ENCODE results near the gene ZFR. TPM values are rescaled to one million over a fixed set of nuclear protein-coding genes. Genes with fewer than 3 reads are reported as not detected.
A peak's percentile ranks its signal among the peaks of the same experiment; 100 is the strongest.

ZFR gene
- total RNA-seq, 1 experiment from 2014 or later: 72.7 TPM

GRCh38 chr5:32436553-32437242, 7.8 kb downstream of the ZFR start:
- no TSS peak for BruUV-seq (replicated peaks)
- in situ Hi-C loops (cut with HindIII; ENCODE audit: low pct_unique_long_range_greater_than_20kb, low sequenced_read_pairs) (no loop called here), intact Hi-C loops (cut with micrococcal nuclease; ENCODE audit: unreplicated experiment) (no loop called here)
- DNase-seq (ENCODE audit: low read depth, low spot score) (no peak), ATAC-seq (no peak)
- no peaks in the 10 kb centered on the region for H3K27me3 ChIP-seq (ENCODE audit: control insufficient read depth, insufficient read depth, low read length)
- TF ChIP-seq REST (IDR thresholded peaks at IDR 0.05; ENCODE audit: insufficient read depth in 1 of 2, low read depth in 2 of 2, low read length in 1 of 2) (no peak), POLR2AphosphoS5 (IDR thresholded peaks at IDR 0.05; ENCODE audit: low read depth, low read length) (no peak), SIN3A (IDR thresholded peaks at IDR 0.05; ENCODE audit: borderline replicate concordance, insufficient read depth, low read depth, low read length) (no peak), TCF7L2 (IDR thresholded peaks at IDR 0.05; ENCODE audit: low read depth, low read length) (no peak), CTCF (IDR thresholded peaks at IDR 0.05) (no peak)
- H3K27ac ChIP-seq (ENCODE audit: low read length): no peak overlapping the region
- CTCF ChIA-PET: no interaction called here
- POLR2A ChIA-PET: no interaction called here
- no peaks in the 10 kb centered on the region; the same call in 1 of the 2 replicates for H3K36me3 ChIP-seq (ENCODE audit: control insufficient read depth, insufficient read depth, low read length)
- no peak overlapping the region for H3K4me3 ChIP-seq (ENCODE audit: low read depth in 2 of 2, low read length in 2 of 2)
- no peaks in the 10 kb centered on the region for H3K9me3 ChIP-seq (ENCODE audit: control insufficient read depth, insufficient read depth, low read depth, low read length)
- H3K4me1 ChIP-seq (ENCODE audit: control insufficient read depth, insufficient read depth, low read length): no peaks in the 10 kb centered on the region; the same call in 1 of the 2 replicates

GRCh38 chr5:32435383-32435782, 9.2 kb downstream of the ZFR start:
- DNase-seq (ENCODE audit: low read depth, low spot score): no peak

More at GRCh38 chr5:32435383-32435782, 9.2 kb downstream of the ZFR start:
- BruUV-seq (replicated peaks): TSS peak; percentile 15
- H3K4me1 ChIP-seq (ENCODE audit: control insufficient read depth, insufficient read depth, low read length): no peaks in the 10 kb centered on the region
- no peak overlapping the region for H3K4me3 ChIP-seq (ENCODE audit: low read depth in 2 of 2, low read length in 2 of 2)
- H3K36me3 ChIP-seq (ENCODE audit: control insufficient read depth, insufficient read depth, low read length): no peaks in the 10 kb centered on the region; the same call in 1 of the 2 replicates
- ATAC-seq: no peak
- ChIA-PET POLR2A (no interaction called here), CTCF (no interaction called here)
- no peaks in the 10 kb centered on the region for H3K27me3 ChIP-seq (ENCODE audit: control insufficient read depth, insufficient read depth, low read length)
- intact Hi-C loops (cut with micrococcal nuclease; ENCODE audit: unreplicated experiment) (no loop called here), in situ Hi-C loops (cut with HindIII; ENCODE audit: low pct_unique_long_range_greater_than_20kb, low sequenced_read_pairs) (no loop called here)
- H3K9me3 ChIP-seq (ENCODE audit: control insufficient read depth, insufficient read depth, low read depth, low read length): no peaks in the 10 kb centered on the region
- TF ChIP-seq TCF7L2 (IDR thresholded peaks at IDR 0.05; ENCODE audit: low read depth, low read length) (no peak), SIN3A (IDR thresholded peaks at IDR 0.05; ENCODE audit: borderline replicate concordance, insufficient read depth, low read depth, low read length) (no peak), POLR2AphosphoS5 (IDR thresholded peaks at IDR 0.05; ENCODE audit: low read depth, low read length) (no peak), REST (IDR thresholded peaks at IDR 0.05; ENCODE audit: insufficient read depth in 1 of 2, low read depth in 2 of 2, low read length in 1 of 2) (no peak), CTCF (IDR thresholded peaks at IDR 0.05) (no peak)
- H3K27ac ChIP-seq (ENCODE audit: low read length): no peak overlapping the region

Data from Panc1 (cell line).